GM18907 (cell line): ENCODE results near the gene NACC2.

Experiments used
- ATAC-seq: cut with Tn5 transposase; IDR thresholded peaks from one replicate; pipeline ENCODE4 v1.9.1; 2021; ENCODE audit warnings: mild to moderate bottlenecking, moderate library complexity; ENCODE audit not compliant: unreplicated experiment

The NACC2 gene

DNA sequence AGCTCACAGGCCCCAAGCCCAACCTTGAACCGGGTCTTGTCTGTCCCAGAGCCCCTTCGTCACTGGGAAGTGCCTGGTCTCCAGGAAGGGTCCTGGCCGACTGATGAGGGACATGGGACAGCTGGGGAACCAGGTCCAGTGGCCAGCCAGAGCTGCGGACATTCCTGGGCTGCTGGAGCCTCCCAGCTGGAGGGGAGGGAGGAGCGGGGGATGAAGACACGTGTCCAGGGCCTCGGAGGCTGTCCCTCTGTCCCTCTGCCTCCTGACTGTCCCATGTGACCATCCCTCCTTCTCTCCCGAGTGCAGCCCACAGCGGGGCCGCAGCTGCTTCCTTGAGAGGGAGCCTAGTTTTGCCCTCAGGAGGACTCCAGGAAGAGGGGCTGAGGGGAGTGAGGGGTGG is 92.2 kb downstream of the NACC2 start:
- no peak for ATAC-seq

- no peak for ATAC-seq
Measured at GRCh38 chr9:136002215-136002614, 92.9 kb downstream of the NACC2 start.

DNA sequence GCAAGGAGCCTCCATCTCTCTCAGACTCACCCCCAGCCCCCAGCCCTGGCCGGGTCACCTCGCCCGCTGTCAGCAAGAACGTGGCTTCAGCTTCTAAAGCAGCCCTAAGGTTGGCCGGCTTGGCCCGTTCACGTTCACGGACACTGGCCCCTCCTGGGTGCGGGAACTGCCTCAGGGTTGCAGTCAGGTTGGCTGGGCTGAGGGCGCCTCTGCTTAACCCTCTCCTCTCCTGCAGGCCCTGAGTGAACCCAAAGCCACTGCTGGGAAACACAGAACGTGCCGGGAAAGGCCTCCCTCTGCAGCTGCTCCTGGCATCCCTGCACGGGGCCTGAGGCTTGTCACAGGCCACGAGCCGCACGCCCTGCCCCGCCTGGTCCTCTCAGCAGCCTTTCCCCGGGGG is 93.9 kb downstream of the NACC2 start:
- ATAC-seq: no peak

- ATAC-seq: no peak
Measured at GRCh38 chr9:135998410-135999071, 96.5 kb downstream of the NACC2 start.

DNA sequence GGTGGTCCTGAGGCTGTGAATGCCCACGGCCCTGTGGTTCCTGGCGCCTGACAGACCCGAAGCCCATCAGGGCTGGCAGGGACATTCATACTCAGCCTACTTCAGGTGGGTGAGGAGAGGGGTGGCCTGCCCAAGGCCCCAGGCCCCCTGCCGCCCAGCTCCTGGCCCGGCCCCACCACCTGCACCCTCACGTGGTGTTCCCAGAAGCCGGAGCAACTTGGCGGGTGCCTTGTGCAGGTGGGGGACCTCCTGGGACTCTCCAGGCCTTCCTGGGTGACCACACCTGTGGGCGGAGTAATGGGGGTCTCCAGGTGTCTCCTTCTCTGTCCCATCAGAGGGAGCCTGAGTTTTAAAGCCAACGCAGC is 97.1 kb downstream of the NACC2 start:
- no peak for ATAC-seq

DNA sequence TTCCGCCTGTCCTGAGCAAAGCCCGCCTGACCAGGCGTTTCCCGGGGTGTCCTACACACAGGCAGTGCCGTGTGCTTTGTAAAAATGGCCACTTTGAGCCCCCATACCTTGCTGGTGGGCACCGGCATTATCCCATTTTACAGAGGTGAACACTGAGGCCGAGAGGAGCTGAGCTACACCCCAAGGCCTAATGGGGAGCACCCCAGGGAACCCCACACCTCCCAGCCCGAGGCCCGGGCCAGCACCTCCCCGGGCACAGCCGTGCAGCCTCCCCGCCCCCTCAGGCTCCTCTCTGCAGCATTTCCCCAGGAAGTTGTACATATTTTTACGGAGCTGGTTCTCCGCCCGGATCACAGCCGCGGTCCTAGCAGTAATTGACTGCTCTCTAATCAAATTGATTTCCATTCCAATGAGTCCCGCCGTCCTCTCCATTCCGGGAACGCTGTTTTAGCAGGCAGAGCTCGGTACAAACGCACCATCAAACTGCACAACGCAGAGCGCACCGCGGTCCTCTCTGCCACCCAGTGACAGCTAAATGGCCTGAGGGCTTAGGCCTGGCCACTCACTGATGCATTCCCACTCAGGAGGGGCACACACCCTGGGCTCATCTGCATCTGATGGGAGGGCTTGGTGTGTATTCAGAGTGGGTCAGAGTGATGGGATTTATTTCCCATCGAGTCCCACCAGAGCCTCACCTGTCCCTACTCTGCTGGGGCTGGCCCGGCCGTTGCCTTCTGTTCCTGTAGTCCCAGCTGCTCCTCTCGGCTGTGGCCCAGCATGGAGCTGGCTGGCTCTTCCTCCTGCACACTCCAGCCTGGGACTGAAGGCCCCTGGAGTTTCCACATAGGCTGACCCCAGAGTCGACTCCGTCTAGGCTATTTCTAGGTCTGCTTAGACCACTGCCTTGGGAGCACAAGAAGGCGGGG is 97.7 kb downstream of the NACC2 start:
- ATAC-seq: no peak

GRCh38 chr9:135995816-135996215 is 99.3 kb downstream of the NACC2 start:
- ATAC-seq: no peak

DNA sequence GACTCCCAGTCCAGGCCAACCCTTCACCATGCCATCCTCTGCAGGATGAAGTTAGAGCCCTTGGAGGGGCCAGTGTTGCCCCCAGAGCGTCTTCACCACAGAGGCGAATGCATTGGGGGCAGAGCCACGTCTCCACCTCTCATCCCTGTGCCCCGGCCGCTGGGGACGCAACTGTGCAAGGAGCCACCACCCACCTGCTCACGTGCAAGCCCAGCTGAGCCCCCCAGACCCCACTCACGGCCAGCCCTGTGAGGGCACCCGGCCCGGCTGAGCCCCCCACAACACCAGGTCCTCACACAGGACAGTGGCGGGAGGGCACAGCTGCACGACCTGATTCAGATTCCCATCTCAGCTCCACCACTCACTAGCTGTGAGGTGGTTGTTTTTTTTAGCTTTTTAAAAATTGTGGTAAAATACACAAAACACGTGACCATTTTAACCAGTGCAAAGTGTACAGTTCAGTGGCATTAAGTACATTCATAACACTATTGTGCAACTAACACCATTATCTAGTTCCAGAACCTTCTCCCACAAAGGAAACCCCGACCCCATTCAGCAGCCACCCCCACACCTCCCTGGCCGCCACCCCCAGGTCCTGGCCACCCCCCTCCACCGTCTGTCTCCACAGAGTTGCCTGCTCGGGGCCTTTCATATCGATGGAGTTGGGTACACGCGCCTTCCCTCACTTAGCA is 100.4 kb downstream of the NACC2 start:
- ATAC-seq: no peak

- no peak for ATAC-seq
Measured at GRCh38 chr9:135993765-135994500, 101.2 kb downstream of the NACC2 start.

DNA sequence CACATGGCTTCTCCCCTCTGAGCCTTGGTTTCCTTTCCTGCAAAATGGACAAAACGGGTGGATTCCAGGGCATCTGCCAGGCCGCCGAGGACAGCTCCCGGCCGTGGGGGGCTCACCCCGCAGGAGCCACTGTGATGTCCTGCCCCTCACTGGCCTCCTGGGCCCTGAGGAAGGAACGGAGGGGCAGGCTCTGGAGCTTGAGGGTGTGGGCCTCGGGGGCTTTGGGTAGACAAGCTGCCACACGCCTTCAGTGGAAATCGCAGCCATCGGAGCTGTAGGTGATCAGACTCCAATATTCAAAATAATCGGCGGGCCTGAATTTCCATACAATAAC is 101.7 kb downstream of the NACC2 start:
- ATAC-seq: no peak

- ATAC-seq: peak; percentile 43
Measured at GRCh38 chr9:135992486-135993408, 102.3 kb downstream of the NACC2 start.

DNA sequence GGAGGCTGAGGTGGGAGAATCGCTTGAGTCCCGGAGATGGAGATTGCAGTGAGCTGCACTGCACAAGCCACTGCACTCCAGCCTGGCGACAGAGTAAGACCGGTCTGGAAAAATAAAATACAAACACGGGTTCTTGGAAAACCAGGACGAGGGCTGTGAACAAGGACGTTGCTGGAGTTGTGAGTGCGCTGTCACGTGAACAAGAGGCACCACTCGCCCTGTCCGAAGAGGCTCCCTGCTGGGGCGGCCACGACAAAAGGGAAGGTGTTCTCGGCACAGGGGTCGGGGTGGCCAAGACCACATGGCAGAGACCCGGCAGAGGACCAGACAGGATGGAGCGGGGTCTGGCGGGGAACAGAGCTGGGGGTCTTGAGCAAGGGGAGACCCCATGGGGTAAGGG is 103.3 kb downstream of the NACC2 start:
- ATAC-seq: no peak

GRCh38 chr9:135990468-135991429 is 104.3 kb downstream of the NACC2 start:
- ATAC-seq: no peak

GRCh38 chr9:135989722-135990467 is 105.2 kb downstream of the NACC2 start:
- ATAC-seq: no peak

- no peak for ATAC-seq
Measured at GRCh38 chr9:135989157-135989556, 105.9 kb downstream of the NACC2 start.

DNA sequence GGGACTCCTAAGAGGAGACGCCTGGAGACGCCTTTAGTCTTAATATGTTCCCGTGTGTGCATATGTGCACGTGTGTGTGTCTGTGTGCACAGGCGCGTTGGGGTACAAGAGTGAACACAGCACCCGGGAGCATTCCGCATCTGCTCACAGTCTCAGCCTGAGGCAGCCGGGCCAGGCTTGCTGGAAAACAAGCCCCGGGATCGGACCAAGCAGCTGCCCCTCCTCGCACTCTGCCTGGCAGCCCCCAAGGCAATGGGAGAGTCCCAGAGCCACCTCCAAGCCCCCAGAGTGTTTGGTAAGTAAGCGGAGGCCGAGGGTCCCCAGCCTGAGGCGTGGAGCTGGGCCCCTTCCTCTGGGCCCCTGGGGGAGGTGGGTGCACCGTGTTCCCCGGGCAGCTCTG is 106.6 kb downstream of the NACC2 start:
- ATAC-seq: no peak

GRCh38 chr9:135987838-135988404 is 107.2 kb downstream of the NACC2 start:
- ATAC-seq: no peak

GRCh38 chr9:135986605-135987004 is 108.5 kb downstream of the NACC2 start:
- ATAC-seq: no peak
